Right renal pelvis (tissue), 4 donors: ENCODE results near the gene EHMT2. TPM values are rescaled to one million over a fixed set of nuclear protein-coding genes. Genes with fewer than 3 reads are reported as not detected.

Experiments used
- DNase-seq, 4 donors: peaks; one replicate each; pipeline ENCODE4 v3.0.0-alpha.2; 2013; ENCODE audit warnings: low read depth in 4 of 4, low spot score in 3 of 4, missing footprints in 1 of 4
- polyA plus RNA-seq, 4 donors: library from polyadenylated mRNA; unstranded; fragments of 120-200 nt; gene quantifications; one replicate each; pipeline ENCODE4 v1.2.1, GENCODE V29; 2013; ENCODE audit not compliant: insufficient read length in 4 of 4

EHMT2 gene
- polyA plus RNA-seq, 4 donors, result 71.6 to 88.6 (median 77.8) TPM

- no peak for DNase-seq
Observed at GRCh38 chr6:31892821-31893220, 4.7 kb downstream of the EHMT2 start.

- no peak for DNase-seq
Observed at GRCh38 chr6:31889331-31889972, 8.0 kb downstream of the EHMT2 start.

GRCh38 chr6:31888276-31889258 is 8.9 kb downstream of the EHMT2 start:
- DNase-seq, result no peak

- DNase-seq, result no peak
Observed at GRCh38 chr6:31887173-31888007, 10.1 kb downstream of the EHMT2 start.

- DNase-seq, result no peak
Observed at GRCh38 chr6:31886541-31886991, 10.9 kb downstream of the EHMT2 start.

- no peak for DNase-seq
Observed at GRCh38 chr6:31884528-31885035, 12.9 kb downstream of the EHMT2 start.

GRCh38 chr6:31883676-31884075 is 13.8 kb downstream of the EHMT2 start:
- DNase-seq, result no peak

GRCh38 chr6:31882344-31882743 is 15.2 kb downstream of the EHMT2 start:
- DNase-seq, result no peak

GRCh38 chr6:31881136-31881859 is 16.2 kb downstream of the EHMT2 start:
- no peak for DNase-seq

- no peak for DNase-seq
Observed at GRCh38 chr6:31880616-31881015, 16.9 kb downstream of the EHMT2 start.

- DNase-seq, result no peak
Observed at GRCh38 chr6:31879901-31880300, 17.6 kb downstream of the EHMT2 start.

GRCh38 chr6:31879143-31879542 is 18.4 kb downstream of the EHMT2 start:
- DNase-seq, result no peak

- no peak for DNase-seq
Observed at GRCh38 chr6:31878726-31879125, 18.8 kb downstream of the EHMT2 start, which contains the start of gene SLC44A4. TSS of gene SLC44A4 (minus strand) at chr6:31878997. CDS start at chr6:31878980, 17 bp downstream.

GRCh38 chr6:31878222-31878621 is 19.3 kb downstream of the EHMT2 start:
- DNase-seq, result no peak

- no peak for DNase-seq
Observed at GRCh38 chr6:31877651-31878161, 19.8 kb downstream of the EHMT2 start.

- DNase-seq, result no peak
Observed at GRCh38 chr6:31877125-31877650, 20.3 kb downstream of the EHMT2 start.

- no peak for DNase-seq
Observed at GRCh38 chr6:31876357-31876756, 21.1 kb downstream of the EHMT2 start.

GRCh38 chr6:31875877-31876276 is 21.6 kb downstream of the EHMT2 start:
- DNase-seq, result no peak

GRCh38 chr6:31874836-31875572 is 22.5 kb downstream of the EHMT2 start:
- no peak for DNase-seq
